Spleen (tissue), 7 donors: ENCODE data around the gene EIF3F.

Experiments
- CTCF ChIP-seq, 11 experiments: fragments of 200-600 bp in 7 of 11; fragments of 450-650 bp in 4 of 11; sonication (generic) in 4 of 11; IDR thresholded peaks in 8 of 11; conservative IDR thresholded peaks in 3 of 11; 1 replicate in 7 of 11; 2 replicates in 4 of 11; pipeline versions ENCODE4 v1.4.0 to v1.8.0; 2016 to 2021; ENCODE audit warnings: antibody characterized with exemption in 11 of 11, inconsistent platforms in 4 of 11, mild to moderate bottlenecking in 1 of 11
- POLR2A ChIP-seq, 3 donors: fragments of 450-650 bp; IDR thresholded peaks; one replicate each; pipeline ENCODE4 v1.5.1; 2017; ENCODE audit warnings: antibody characterized with exemption in 3 of 3, mild to moderate bottlenecking in 1 of 3
- POLR2AphosphoS5 ChIP-seq, 3 donors: sonication (generic); formaldehyde crosslinking; IDR thresholded peaks; one replicate each; pipeline ENCODE4 v1.5.1; 2017; ENCODE audit warnings: antibody characterized with exemption in 3 of 3
- donor health status: DM: no; HTN: no; CAD: no; lungs with moderate emphysema.
- donor health status: DM: no; HTN: no; CAD: no.
- donor health status: DM: no; HTN: no; CAD: no.

- TF ChIP-seq CTCF (IDR thresholded peaks at IDR 0.05 in 8 of 11, conservative IDR thresholded peaks at IDR 0.05 in 3 of 11): no peak
- TF ChIP-seq POLR2AphosphoS5 (IDR thresholded peaks at IDR 0.05): no peak
- no peak for TF ChIP-seq POLR2A (IDR thresholded peaks at IDR 0.05)
Observed at GRCh38 chr11:8032576-8033304, 45.6 kb downstream of the EIF3F start.
